DMS53 treated with DMSO at 0.1 percent for 48 hours (cell line): ENCODE measurements around the gene GALNT14.
A peak's percentile ranks its signal among the peaks of the same experiment; 100 is the strongest.

Experiments used
- DNase-seq: peaks from one replicate; lab custom pipeline; 2025; ENCODE audit not compliant: unreplicated experiment; lab: John Stamatoyannopoulos, UW

Gene GALNT14

GRCh38 chr2:31088504-31089195, 49.6 kb downstream of the GALNT14 start:
- no peak for DNase-seq

GRCh38 chr2:31087491-31087890, 50.7 kb downstream of the GALNT14 start:
- DNase-seq, result no peak

- no peak for DNase-seq
Measured at GRCh38 chr2:31086590-31086989, 51.6 kb downstream of the GALNT14 start.

- DNase-seq, result no peak
Measured at GRCh38 chr2:31083234-31083993, 54.8 kb downstream of the GALNT14 start.

GRCh38 chr2:31082002-31082401, 56.2 kb downstream of the GALNT14 start:
- DNase-seq, result no peak

- no peak for DNase-seq
Measured at GRCh38 chr2:31081492-31081891, 56.7 kb downstream of the GALNT14 start.

- DNase-seq, result no peak
Measured at GRCh38 chr2:31080361-31080760, 57.9 kb downstream of the GALNT14 start.

GRCh38 chr2:31079665-31080064, 58.6 kb downstream of the GALNT14 start:
- DNase-seq, result no peak

GRCh38 chr2:31078579-31079105, 59.6 kb downstream of the GALNT14 start:
- DNase-seq, result no peak

GRCh38 chr2:31078011-31078410, 60.2 kb downstream of the GALNT14 start:
- no peak for DNase-seq

- DNase-seq, result no peak
Measured at GRCh38 chr2:31075941-31076590, 62.2 kb downstream of the GALNT14 start.

GRCh38 chr2:31075431-31075830, 62.8 kb downstream of the GALNT14 start:
- DNase-seq, result no peak

GRCh38 chr2:31071741-31072140, 66.5 kb downstream of the GALNT14 start:
- no peak for DNase-seq

- no peak for DNase-seq
Measured at GRCh38 chr2:31070339-31071125, 67.7 kb downstream of the GALNT14 start.

GRCh38 chr2:31069643-31070325, 68.5 kb downstream of the GALNT14 start:
- no peak for DNase-seq

- DNase-seq, result no peak
Measured at GRCh38 chr2:31067259-31067658, 71.0 kb downstream of the GALNT14 start.

GRCh38 chr2:31066551-31066950, 71.7 kb downstream of the GALNT14 start:
- no peak for DNase-seq

GRCh38 chr2:31066086-31066485, 72.2 kb downstream of the GALNT14 start:
- no peak for DNase-seq

GRCh38 chr2:31065356-31065755, 72.9 kb downstream of the GALNT14 start:
- no peak for DNase-seq

- peak; percentile 26 for DNase-seq
Measured at GRCh38 chr2:31060397-31060796, 77.8 kb downstream of the GALNT14 start.
